PC-3 (cell line): Measurements from ENCODE around the gene GIMAP4. TPM values are rescaled to one million over a fixed set of nuclear protein-coding genes. Genes with fewer than 3 reads are reported as not detected.

Source experiments
- ATAC-seq: fragments of 200-7000 bp; cut with Tn5 transposase; 2 replicates; pipeline ENCODE4 v1.9.1; 2020; ENCODE audit warnings: mild to moderate bottlenecking, moderate library complexity
- BruUV-seq: library from RNA; stranded (reverse); fragments of 400-500 nt; replicated peaks from 2 replicates; lab custom pipeline; 2021; lab: Mats Ljungman, UMichigan
- CTCF ChIA-PET: fragments of 300-600 bp; sonication (Branson Sonifier 250); formaldehyde crosslinking; loops from one replicate; lab custom pipeline; 2022; ENCODE audit warnings: antibody characterized with exemption; lab: Charles Lee
- POLR2A ChIA-PET: fragments of 300-600 bp; sonication (Branson Sonifier 250); formaldehyde crosslinking; loops from one replicate; lab custom pipeline; 2022; ENCODE audit warnings: antibody characterized with exemption; ENCODE audit not compliant: unreplicated experiment; lab: Charles Lee
- DNase-seq: peaks from one replicate; pipeline ENCODE4 v3.0.0-alpha.2; 2015
- H2AFZ ChIP-seq: fragments of 300-600 bp; sonication (generic); 2 replicates; pipeline ENCODE4 v1.6.0; 2016; ENCODE audit warnings: antibody characterized with exemption, low read length
- H3F3A ChIP-seq: fragments of 300-600 bp; sonication (generic); one replicate; pipeline ENCODE4 v1.6.0; 2017; ENCODE audit warnings: antibody characterized with exemption, low read length, control low read depth, mild to moderate bottlenecking; ENCODE audit not compliant: unreplicated experiment
- H3K27ac ChIP-seq: fragments of 300-600 bp; sonication (generic); 2 replicates; pipeline ENCODE4 v1.5.1; 2016; ENCODE audit warnings: mild to moderate bottlenecking, low read length
- H3K27me3 ChIP-seq: fragments of 300-600 bp; sonication (generic); 2 replicates; pipeline ENCODE4 v1.6.1; 2016; ENCODE audit warnings: low read length, mixed read lengths
- H3K36me3 ChIP-seq: fragments of 300-600 bp; sonication (generic); 2 replicates; pipeline ENCODE4 v1.6.1; 2016; ENCODE audit warnings: low read depth, mixed run types, low read length, mixed read lengths
- H3K4me1 ChIP-seq: fragments of 300-600 bp; sonication (generic); 2 replicates; pipeline ENCODE4 v1.5.1; 2016; ENCODE audit warnings: low read length; ENCODE audit not compliant: insufficient read depth
- H3K4me2 ChIP-seq: fragments of 300-600 bp; sonication (generic); 2 replicates; pipeline ENCODE4 v1.6.0; 2016; ENCODE audit warnings: low read length
- H3K4me3 ChIP-seq: fragments of 300-600 bp; sonication (generic); 2 replicates; pipeline ENCODE4 v1.5.1; 2016; ENCODE audit warnings: mild to moderate bottlenecking, low read length, mixed read lengths
- H3K79me2 ChIP-seq: fragments of 300-600 bp; sonication (generic); 2 replicates; pipeline ENCODE4 v1.6.1; 2017; ENCODE audit warnings: low read length, mixed read lengths
- H3K9ac ChIP-seq: fragments of 300-600 bp; sonication (generic); 2 replicates; pipeline ENCODE4 v1.6.0; 2016; ENCODE audit warnings: mild to moderate bottlenecking, low read length
- H3K9me2 ChIP-seq: fragments of 300-600 bp; sonication (generic); replicated peaks from 2 replicates; pipeline ENCODE4 v1.6.1; 2016; ENCODE audit warnings: mixed run types, low read length, mixed read lengths
- H3K9me3 ChIP-seq: fragments of 300-600 bp; sonication (generic); 2 replicates; pipeline ENCODE4 v1.6.1; 2016; ENCODE audit warnings: low read length, mixed read lengths
- H4K20me1 ChIP-seq: fragments of 300-600 bp; sonication (generic); 2 replicates; pipeline ENCODE4 v1.6.1; 2016; ENCODE audit warnings: low read length, mixed read lengths
- EZH2 ChIP-seq: fragments of 300-600 bp; sonication (generic); IDR thresholded peaks from one replicate; pipeline ENCODE4 v1.6.1; 2017; ENCODE audit warnings: antibody characterized with exemption, mild to moderate bottlenecking, low read length; ENCODE audit not compliant: unreplicated experiment
- EZH2phosphoT487 ChIP-seq: fragments of 300-600 bp; sonication (generic); IDR thresholded peaks from 2 replicates; pipeline ENCODE4 v1.6.1; 2018; ENCODE audit warnings: mild to moderate bottlenecking, antibody characterized with exemption, low read length, borderline replicate concordance
- intact Hi-C: fragments of 100-400 bp; cut with micrococcal nuclease; formaldehyde crosslinking; loops from 2 replicates; pipeline ENCODE4 v1.9.0; 2023
- total RNA-seq: library from RNA; depleted of rRNA; stranded (reverse); fragments of >200 nt; gene quantifications from 2 replicates; pipeline ENCODE4 v1.2.3, GENCODE V29; 2014
- TF ChIP-seq, protein P1 (sequence below): fragments of 300-600 bp; sonication (generic); conservative IDR thresholded peaks from 2 replicates; pipeline ENCODE4 v1.5.1; 2017; ENCODE audit warnings: antibody characterized with exemption, low read depth, mild to moderate bottlenecking, low read length

Gene GIMAP4
- total RNA-seq, 1 experiment from 2014 or later = not detected

DNA sequence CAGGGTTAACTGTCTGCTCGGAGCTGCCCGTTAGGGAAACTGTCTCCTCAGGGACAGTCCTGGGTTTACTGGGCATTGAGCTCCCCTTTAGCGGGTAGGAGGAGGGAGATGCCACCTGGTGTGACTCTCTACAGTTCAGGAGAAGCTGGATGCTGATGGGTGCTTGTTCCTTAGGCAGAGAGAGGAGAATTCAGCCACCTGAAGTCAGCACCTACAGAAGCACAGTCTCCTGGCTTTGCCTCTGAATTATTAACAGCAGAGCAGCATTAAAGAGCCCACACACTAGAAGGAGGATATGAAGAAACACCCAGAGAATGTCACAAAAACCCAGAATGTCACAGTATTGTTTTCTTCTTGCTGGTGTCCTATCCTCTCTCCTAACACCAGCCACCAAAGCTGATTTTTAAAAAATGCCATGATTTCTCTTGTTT is 696 bp downstream of the GIMAP4 start:
- BruUV-seq = no TSS peak
- POLR2A ChIA-PET = no interaction called here
- TF ChIP-seq, protein P1, sequence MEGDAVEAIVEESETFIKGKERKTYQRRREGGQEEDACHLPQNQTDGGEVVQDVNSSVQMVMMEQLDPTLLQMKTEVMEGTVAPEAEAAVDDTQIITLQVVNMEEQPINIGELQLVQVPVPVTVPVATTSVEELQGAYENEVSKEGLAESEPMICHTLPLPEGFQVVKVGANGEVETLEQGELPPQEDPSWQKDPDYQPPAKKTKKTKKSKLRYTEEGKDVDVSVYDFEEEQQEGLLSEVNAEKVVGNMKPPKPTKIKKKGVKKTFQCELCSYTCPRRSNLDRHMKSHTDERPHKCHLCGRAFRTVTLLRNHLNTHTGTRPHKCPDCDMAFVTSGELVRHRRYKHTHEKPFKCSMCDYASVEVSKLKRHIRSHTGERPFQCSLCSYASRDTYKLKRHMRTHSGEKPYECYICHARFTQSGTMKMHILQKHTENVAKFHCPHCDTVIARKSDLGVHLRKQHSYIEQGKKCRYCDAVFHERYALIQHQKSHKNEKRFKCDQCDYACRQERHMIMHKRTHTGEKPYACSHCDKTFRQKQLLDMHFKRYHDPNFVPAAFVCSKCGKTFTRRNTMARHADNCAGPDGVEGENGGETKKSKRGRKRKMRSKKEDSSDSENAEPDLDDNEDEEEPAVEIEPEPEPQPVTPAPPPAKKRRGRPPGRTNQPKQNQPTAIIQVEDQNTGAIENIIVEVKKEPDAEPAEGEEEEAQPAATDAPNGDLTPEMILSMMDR = no peak
- no peak for TF ChIP-seq EZH2
- no peak for TF ChIP-seq EZH2phosphoT487

DNA sequence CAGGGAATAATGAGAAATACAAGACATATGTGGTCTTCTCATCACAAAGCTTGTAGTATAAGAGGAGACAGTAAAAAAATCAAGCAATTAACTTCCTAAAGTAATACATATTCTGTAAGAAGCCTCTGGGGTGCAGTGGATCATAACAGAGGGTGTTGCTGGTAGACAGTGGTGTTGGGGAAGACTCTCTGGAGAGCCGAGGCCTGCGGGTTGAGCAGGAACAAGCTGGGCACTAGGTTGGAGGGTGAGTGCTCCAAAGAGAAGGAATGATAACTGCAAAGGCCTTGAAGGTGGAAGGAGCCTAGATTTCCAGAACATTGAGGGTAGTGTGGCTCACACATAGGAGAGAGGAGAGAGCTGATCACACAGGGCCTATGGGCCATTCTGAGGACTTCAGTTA is 1.5 kb downstream of the GIMAP4 start:
- no peak overlapping the region for H3K4me2 ChIP-seq
- ATAC-seq = no peak
- H3K79me2 ChIP-seq = no peaks in the 10 kb centered on the region
- CTCF ChIA-PET = no interaction called here
- no peak for DNase-seq
- no peak overlapping the region for H3K27ac ChIP-seq
- H2AFZ ChIP-seq = no peak overlapping the region
- TF ChIP-seq EZH2phosphoT487 = no peak
- TF ChIP-seq, protein P1 = no peak
- POLR2A ChIA-PET = no interaction called here
- H4K20me1 ChIP-seq = no peaks in the 10 kb centered on the region
- no peak overlapping the region for H3K9ac ChIP-seq
- no peaks in the 10 kb centered on the region for H3K9me2 ChIP-seq
- H3F3A ChIP-seq = no peaks in the 10 kb centered on the region
- peaks cover 43% of the 10 kb centered on the region for H3K27me3 ChIP-seq
- no peaks in the 10 kb centered on the region for H3K36me3 ChIP-seq
- H3K4me3 ChIP-seq = no peak overlapping the region
- BruUV-seq = no TSS peak
- H3K4me1 ChIP-seq = no peaks in the 10 kb centered on the region
- H3K9me3 ChIP-seq = no peaks in the 10 kb centered on the region
- intact Hi-C loops = no loop called here

More for the DNA sequence above, 696 bp downstream of the GIMAP4 start:
- no peak overlapping the region for H2AFZ ChIP-seq
- H3K9me3 ChIP-seq = no peaks in the 10 kb centered on the region
- DNase-seq (no peak), ATAC-seq (no peak)
- no peaks in the 10 kb centered on the region for H3K9me2 ChIP-seq
- H3K9ac ChIP-seq = no peak overlapping the region
- H3F3A ChIP-seq = no peaks in the 10 kb centered on the region
- no peak overlapping the region for H3K4me3 ChIP-seq
- H3K4me2 ChIP-seq = no peak overlapping the region
- no peak overlapping the region for H3K27ac ChIP-seq
- CTCF ChIA-PET = no interaction called here
- no peaks in the 10 kb centered on the region for H3K79me2 ChIP-seq
- peaks cover 48% of the 10 kb centered on the region for H3K27me3 ChIP-seq
- intact Hi-C loops = no loop called here
- no peaks in the 10 kb centered on the region for H3K4me1 ChIP-seq
- no peaks in the 10 kb centered on the region for H3K36me3 ChIP-seq
- no peaks in the 10 kb centered on the region for H4K20me1 ChIP-seq

DNA sequence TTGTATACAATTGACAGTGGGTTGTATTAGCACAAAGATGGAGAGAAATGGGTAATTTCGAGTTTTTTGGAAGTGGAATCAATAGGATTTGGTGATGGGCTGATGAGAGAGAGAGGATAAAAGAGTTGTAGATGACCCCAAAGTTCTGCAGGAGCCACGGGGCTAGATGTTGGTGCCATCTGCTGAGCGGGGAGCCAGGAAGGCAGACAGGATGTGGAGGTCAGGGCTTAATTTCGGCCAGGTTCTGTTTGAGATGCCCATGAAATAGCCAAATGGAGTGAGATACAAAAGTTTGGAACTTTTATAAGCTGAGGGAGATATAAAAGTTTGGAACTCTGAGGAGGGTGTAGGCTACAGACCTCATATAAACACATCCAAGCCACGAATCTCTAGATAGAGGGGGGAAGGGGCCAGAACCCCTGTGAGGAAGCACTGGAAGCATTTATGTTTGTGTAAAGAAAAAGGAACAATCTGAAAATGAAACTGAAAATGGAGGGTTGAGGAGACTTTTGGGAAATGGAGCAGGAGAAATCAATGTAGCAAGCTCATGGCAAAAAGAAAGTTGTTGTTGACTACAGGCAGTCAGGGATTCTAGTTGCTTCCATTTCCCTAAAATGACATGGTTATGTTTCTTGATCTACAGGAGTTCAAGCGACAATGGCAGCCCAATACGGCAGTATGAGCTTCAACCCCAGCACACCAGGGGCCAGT is 2.2 kb downstream of the GIMAP4 start:
- DNase-seq (no peak), ATAC-seq (no peak)
- no peak overlapping the region for H3K4me3 ChIP-seq
- no TSS peak for BruUV-seq
- TF ChIP-seq, protein P1 = no peak
- no peak for TF ChIP-seq EZH2phosphoT487
- H3K9me3 ChIP-seq = no peaks in the 10 kb centered on the region
- H3K27me3 ChIP-seq = peaks cover 36% of the 10 kb centered on the region
- no peak overlapping the region for H2AFZ ChIP-seq
- H3K4me2 ChIP-seq = no peak overlapping the region
- no peaks in the 10 kb centered on the region for H4K20me1 ChIP-seq
- no peaks in the 10 kb centered on the region for H3K9me2 ChIP-seq
- H3K27ac ChIP-seq = no peak overlapping the region
- no peaks in the 10 kb centered on the region for H3K36me3 ChIP-seq
- no peaks in the 10 kb centered on the region for H3K4me1 ChIP-seq
- CTCF ChIA-PET = no interaction called here
- intact Hi-C loops = no loop called here
- POLR2A ChIA-PET = no interaction called here
- H3K79me2 ChIP-seq = no peaks in the 10 kb centered on the region
- no peaks in the 10 kb centered on the region for H3F3A ChIP-seq
- no peak overlapping the region for H3K9ac ChIP-seq
